ENCODE data around the gene UPP2. TPM values are rescaled to one million over a fixed set of nuclear protein-coding genes. Genes with fewer than 3 reads are reported as not detected.
A peak's percentile ranks its signal among the peaks of the same experiment; 100 is the strongest.

The UPP2 gene
- total and polyA plus RNA-seq, 2 of the 13 experiments (the other 11 are each of a cell fraction or from before 2014, with no cell fraction given): 0.07 to 0.28 TPM

- TF ChIP-seq ZNF468 (CRISPR knock-in tag; IDR thresholded peaks at IDR 0.05): no peak
- TF ChIP-seq CSRNP1 (CRISPR knock-in tag; IDR thresholded peaks at IDR 0.05): no peak
- TF ChIP-seq FOXA3 (CRISPR knock-in tag; IDR thresholded peaks at IDR 0.05): peak; percentile 92
- peak; percentile 56; the same call in 1 of the 2 replicates for TF ChIP-seq ZNF281 (CRISPR knock-in tag; IDR thresholded peaks at IDR 0.05; ENCODE audit: borderline replicate concordance)
- 0 out of 2 replicates have a peak, but pooled peaks have one; percentile 50 for TF ChIP-seq ZNF709 (CRISPR knock-in tag; IDR thresholded peaks at IDR 0.05)
- TF ChIP-seq MEF2D (CRISPR knock-in tag; IDR thresholded peaks at IDR 0.05): no peak
- TF ChIP-seq MED1 (CRISPR knock-in tag; IDR thresholded peaks at IDR 0.05): peak; percentile 86
- TF ChIP-seq, protein P1, sequence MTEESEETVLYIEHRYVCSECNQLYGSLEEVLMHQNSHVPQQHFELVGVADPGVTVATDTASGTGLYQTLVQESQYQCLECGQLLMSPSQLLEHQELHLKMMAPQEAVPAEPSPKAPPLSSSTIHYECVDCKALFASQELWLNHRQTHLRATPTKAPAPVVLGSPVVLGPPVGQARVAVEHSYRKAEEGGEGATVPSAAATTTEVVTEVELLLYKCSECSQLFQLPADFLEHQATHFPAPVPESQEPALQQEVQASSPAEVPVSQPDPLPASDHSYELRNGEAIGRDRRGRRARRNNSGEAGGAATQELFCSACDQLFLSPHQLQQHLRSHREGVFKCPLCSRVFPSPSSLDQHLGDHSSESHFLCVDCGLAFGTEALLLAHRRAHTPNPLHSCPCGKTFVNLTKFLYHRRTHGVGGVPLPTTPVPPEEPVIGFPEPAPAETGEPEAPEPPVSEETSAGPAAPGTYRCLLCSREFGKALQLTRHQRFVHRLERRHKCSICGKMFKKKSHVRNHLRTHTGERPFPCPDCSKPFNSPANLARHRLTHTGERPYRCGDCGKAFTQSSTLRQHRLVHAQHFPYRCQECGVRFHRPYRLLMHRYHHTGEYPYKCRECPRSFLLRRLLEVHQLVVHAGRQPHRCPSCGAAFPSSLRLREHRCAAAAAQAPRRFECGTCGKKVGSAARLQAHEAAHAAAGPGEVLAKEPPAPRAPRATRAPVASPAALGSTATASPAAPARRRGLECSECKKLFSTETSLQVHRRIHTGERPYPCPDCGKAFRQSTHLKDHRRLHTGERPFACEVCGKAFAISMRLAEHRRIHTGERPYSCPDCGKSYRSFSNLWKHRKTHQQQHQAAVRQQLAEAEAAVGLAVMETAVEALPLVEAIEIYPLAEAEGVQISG (CRISPR knock-in tag; IDR thresholded peaks at IDR 0.05): no peak
- peak; percentile 91 for TF ChIP-seq ZNF644 (CRISPR knock-in tag; IDR thresholded peaks at IDR 0.05; ENCODE audit: low read depth)
- TF ChIP-seq NFE2L2 (IDR thresholded peaks at IDR 0.05; ENCODE audit: low read length): no peak
- TF ChIP-seq CREM (IDR thresholded peaks at IDR 0.05): peak; percentile 82
- no peak for TF ChIP-seq CREM (CRISPR knock-in tag; IDR thresholded peaks at IDR 0.05)
- no peak for TF ChIP-seq TGIF2 (CRISPR knock-in tag; IDR thresholded peaks at IDR 0.05)
- 0 out of 2 replicates have a peak, but pooled peaks have one; percentile 8 for TF ChIP-seq CREB1 (IDR thresholded peaks at IDR 0.05)
- no peak for TF ChIP-seq CREB1 (CRISPR knock-in tag; IDR thresholded peaks at IDR 0.05)
- TF ChIP-seq ZNF773 (CRISPR knock-in tag; IDR thresholded peaks at IDR 0.05; ENCODE audit: borderline replicate concordance): no peak
- TF ChIP-seq ZNF83 (CRISPR knock-in tag; IDR thresholded peaks at IDR 0.05; ENCODE audit: borderline replicate concordance): no peak
- no peak for TF ChIP-seq ZMAT5 (CRISPR knock-in tag; IDR thresholded peaks at IDR 0.05; ENCODE audit: borderline replicate concordance, low read depth)
- no peak for TF ChIP-seq CENPT (CRISPR knock-in tag; IDR thresholded peaks at IDR 0.05; ENCODE audit: low read depth)
- no peak for TF ChIP-seq ZNF720 (CRISPR knock-in tag; IDR thresholded peaks at IDR 0.05)
- TF ChIP-seq ZNF160 (CRISPR knock-in tag; IDR thresholded peaks at IDR 0.05): no peak
- TF ChIP-seq MAFK (conservative IDR thresholded peaks at IDR 0.05 in 1 of 2, IDR thresholded peaks at IDR 0.05 in 1 of 2; ENCODE audit: low read length in 2 of 2): peak; percentile 65 to 80
Observed at GRCh38 chr2:158079672-158080071, 22.0 kb upstream of the UPP2 start (continued).
